ENCODE measurements around the gene ANKRD34A. TPM values are rescaled to one million over a fixed set of nuclear protein-coding genes. Genes with fewer than 3 reads are reported as not detected.

Gene ANKRD34A
- total RNA-seq, 1 experiment from 2014 or later: 0.19 TPM

- no peaks in the 10 kb centered on the region for H3K9me3 Mint-ChIP-seq (ENCODE audit: low read depth, unreplicated experiment)
- TF ChIP-seq CTCF (IDR thresholded peaks at IDR 0.05; ENCODE audit: unreplicated experiment): no peak
- no TSS peak for BruUV-seq (replicated peaks)
- H3K27me3 Mint-ChIP-seq (ENCODE audit: unreplicated experiment): no peaks in the 10 kb centered on the region
- peaks cover 5% of the 10 kb centered on the region for H3K36me3 Mint-ChIP-seq (ENCODE audit: insufficient read depth, unreplicated experiment)
- H3K4me1 Mint-ChIP-seq (ENCODE audit: low read depth, unreplicated experiment): no peaks in the 10 kb centered on the region
- no peak for DNase-seq
- intact Hi-C loops (cut with micrococcal nuclease; ENCODE audit: unreplicated experiment): loop anchor here (1.0 kb wide), 1 partner anchor 165 kb away; the partner anchor contains the start of gene NUDT17
- CTCF ChIA-PET: interaction anchor here (5.0 kb wide), 1 partner anchor 32 kb away, joined by 32 read pairs; no protein-coding TSS in a partner anchor
- H3K4me3 Mint-ChIP-seq (ENCODE audit: low read depth, unreplicated experiment): no peak overlapping the region
- H3K27ac Mint-ChIP-seq (ENCODE audit: unreplicated experiment): no peak overlapping the region
Observed at GRCh38 chr1:146010126-146010738, 45.9 kb upstream of the ANKRD34A start.

- no peaks in the 10 kb centered on the region for H3K9me3 Mint-ChIP-seq (ENCODE audit: low read depth, unreplicated experiment)
- no peak overlapping the region for H3K27ac Mint-ChIP-seq (ENCODE audit: unreplicated experiment)
- H3K27me3 Mint-ChIP-seq (ENCODE audit: unreplicated experiment): no peaks in the 10 kb centered on the region
- no peak for DNase-seq
- CTCF ChIA-PET: interaction anchor here (0.6 to 2.2 kb wide), 5 partner anchors 20 to 162 kb away, joined by 3 to 31 read pairs (median 4); partner anchors contain the start of genes LIX1L and NUDT17
- intact Hi-C loops (cut with micrococcal nuclease; ENCODE audit: unreplicated experiment): loop anchor here (1.0 to 2.0 kb wide), 2 partner anchors 29 to 117 kb away; no protein-coding TSS in a partner anchor
- H3K4me1 Mint-ChIP-seq (ENCODE audit: low read depth, unreplicated experiment): no peaks in the 10 kb centered on the region
- no TSS peak for BruUV-seq (replicated peaks)
- H3K36me3 Mint-ChIP-seq (ENCODE audit: insufficient read depth, unreplicated experiment): no peaks in the 10 kb centered on the region
- no peak for TF ChIP-seq CTCF (IDR thresholded peaks at IDR 0.05; ENCODE audit: unreplicated experiment)
- no peak overlapping the region for H3K4me3 Mint-ChIP-seq (ENCODE audit: low read depth, unreplicated experiment)
Observed at GRCh38 chr1:146007489-146008133, 43.2 kb upstream of the ANKRD34A start.

GRCh38 chr1:146001709-146002108, 37.3 kb upstream of the ANKRD34A start:
- no peaks in the 10 kb centered on the region for H3K9me3 Mint-ChIP-seq (ENCODE audit: low read depth, unreplicated experiment)

More at GRCh38 chr1:146001709-146002108, 37.3 kb upstream of the ANKRD34A start:
- no peak for DNase-seq
- Mint-ChIP-seq H3K27me3 (ENCODE audit: unreplicated experiment) (no peaks in the 10 kb centered on the region), H3K27ac (ENCODE audit: unreplicated experiment) (no peak overlapping the region), H3K36me3 (ENCODE audit: insufficient read depth, unreplicated experiment) (peaks cover 7% of the 10 kb centered on the region), H3K4me1 (ENCODE audit: low read depth, unreplicated experiment) (peaks cover 30% of the 10 kb centered on the region), H3K4me3 (ENCODE audit: low read depth, unreplicated experiment) (no peak overlapping the region)
- CTCF ChIA-PET: interaction anchor here (0.5 to 1.5 kb wide), 3 partner anchors 11 to 273 kb away, joined by 4 to 11 read pairs (median 5); no protein-coding TSS in a partner anchor
- BruUV-seq (replicated peaks): no TSS peak
- intact Hi-C loops (cut with micrococcal nuclease; ENCODE audit: unreplicated experiment): no loop called here
- no peak for TF ChIP-seq CTCF (IDR thresholded peaks at IDR 0.05; ENCODE audit: unreplicated experiment)

All from Calu3 (cell line).